K562 (cell line): Measurements from ENCODE around the gene PIK3R4. TPM values are rescaled to one million over a fixed set of nuclear protein-coding genes. Genes with fewer than 3 reads are reported as not detected.
A peak's percentile ranks its signal among the peaks of the same experiment; 100 is the strongest.

ENCODE experiments used
- ATAC-seq: fragments of 200-7000 bp; cut with Tn5 transposase; 3 replicates; pipeline ENCODE4 v1.9.1; 2020; ENCODE audit warnings: moderate library complexity
- BruUV-seq: library from RNA; stranded (reverse); fragments of 400-500 nt; replicated peaks from 2 replicates; lab custom pipeline; 2021; lab: Mats Ljungman, UMichigan
- CTCF ChIA-PET: fragments of 300-600 bp; formaldehyde crosslinking; extraction: SDS; loops from one replicate; lab custom pipeline; 2021; ENCODE audit warnings: low intra/inter-chr PET ratio; lab: Yijun Ruan, JAX
- POLR2A ChIA-PET: fragments of 300-600, 350-650 bp; sonication (Branson Sonifier 250); formaldehyde crosslinking; extraction: SDS; loops from one replicate; lab custom pipeline; 2021; ENCODE audit warnings: antibody characterized with exemption, inconsistent platforms; lab: Yijun Ruan, JAX
- DNase-seq, 4 experiments: peaks; one replicate each; pipeline versions ENCODE4 v3.0.0 to v3.0.0-alpha.2; 2011 to 2018; ENCODE audit warnings: low spot score in 3 of 4, mixed read lengths in 3 of 4; ENCODE audit errors: extremely low read depth in 1 of 4
- FAIRE-seq: peaks from 2 replicates; lab custom pipeline; 2011; peaks lifted over from hg19 to GRCh38; lab: Jason Lieb, UNC
- H2AFZ ChIP-seq: 2 replicates; pipeline ENCODE4 v1.6.0; 2011; ENCODE audit warnings: low read depth, low read length, control low read depth, inconsistent platforms
- H3K27ac ChIP-seq: fragments of 200-600 bp; 3 replicates; pipeline ENCODE4 v1.8.0; 2011; ENCODE audit warnings: low read depth, mild to moderate bottlenecking, control low read depth, inconsistent platforms, low read length, moderate library complexity, mixed read lengths; ENCODE audit errors: extremely low read depth
- H3K27me3 ChIP-seq, 2 experiments: fragments of 300-600 bp in 1 of 2; 2 replicates in 1 of 2; 3 replicates in 1 of 2; pipeline versions ENCODE4 v1.6.0 to v1.8.0; 2011; ENCODE audit warnings: inconsistent platforms in 2 of 2, low read length in 2 of 2, mild to moderate bottlenecking in 1 of 2, mixed read lengths in 1 of 2, moderate library complexity in 1 of 2; ENCODE audit not compliant: control insufficient read depth in 2 of 2, insufficient read depth in 2 of 2
- H3K36me3 ChIP-seq: fragments of 300-600 bp; 3 replicates; pipeline ENCODE4 v1.8.0; 2011; ENCODE audit warnings: mild to moderate bottlenecking, low read length, inconsistent platforms; ENCODE audit not compliant: control insufficient read depth, insufficient read depth
- H3K4me1 ChIP-seq, 2 experiments: fragments of 200-600 bp in 1 of 2; replicated peaks in 1 of 2; 2 replicates in 1 of 2; 3 replicates in 1 of 2; pipeline versions ENCODE4 v1.5.1 to v1.8.0; 2011; ENCODE audit warnings: inconsistent platforms in 2 of 2, low read length in 2 of 2, mild to moderate bottlenecking in 1 of 2, mixed read lengths in 1 of 2, moderate library complexity in 1 of 2; ENCODE audit not compliant: control insufficient read depth in 2 of 2, insufficient read depth in 2 of 2
- H3K4me2 ChIP-seq: 2 replicates; pipeline ENCODE4 v1.6.1; 2011; ENCODE audit warnings: low read length, control low read depth, inconsistent platforms, mixed read lengths; ENCODE audit not compliant: insufficient read depth
- H3K4me3 ChIP-seq: fragments of 200-600 bp; sonication (generic), shearing (Covaris generic); 2 replicates; pipeline ENCODE4 v1.5.1; 2016; ENCODE audit warnings: control low read depth, inconsistent platforms
- H3K79me2 ChIP-seq: fragments of 200-600 bp; 3 replicates; pipeline ENCODE4 v1.8.0; 2011; ENCODE audit warnings: low read length, inconsistent platforms; ENCODE audit not compliant: control insufficient read depth, insufficient read depth
- H3K9ac ChIP-seq, 2 experiments: 2 replicates each; pipeline versions ENCODE4 v1.6.0 to v1.6.1; 2011; ENCODE audit warnings: low read depth in 2 of 2, low read length in 2 of 2, control low read depth in 1 of 2, inconsistent platforms in 1 of 2, mild to moderate bottlenecking in 1 of 2, mixed read lengths in 1 of 2; ENCODE audit not compliant: insufficient read depth in 1 of 2
- H3K9me1 ChIP-seq: one replicate; pipeline ENCODE4 v1.6.0; 2011; ENCODE audit warnings: inconsistent platforms, mild to moderate bottlenecking, low read length, moderate library complexity; ENCODE audit not compliant: control insufficient read depth, insufficient read depth
- H3K9me3 ChIP-seq: replicated peaks from 2 replicates; pipeline ENCODE4 v1.5.1; 2011; ENCODE audit warnings: low read depth, low read length, inconsistent platforms; ENCODE audit not compliant: control insufficient read depth, insufficient read depth
- H4K20me1 ChIP-seq: replicated peaks from 2 replicates; pipeline ENCODE4 v1.6.1; 2011; ENCODE audit warnings: low read length, inconsistent platforms, mixed read lengths; ENCODE audit not compliant: control insufficient read depth, insufficient read depth
- ESRRA ChIP-seq: fragments of 450-650 bp; IDR thresholded peaks from 2 replicates; pipeline ENCODE4 v1.6.1; 2014; ENCODE audit warnings: low read depth, mild to moderate bottlenecking, moderate library complexity, borderline replicate concordance
- HDAC1 ChIP-seq, 2 experiments: fragments of 450-650 bp; IDR thresholded peaks; 2 replicates each; pipeline ENCODE4 v1.6.1; 2016 to 2017; ENCODE audit warnings: inconsistent platforms in 1 of 2, mild to moderate bottlenecking in 1 of 2, moderate library complexity in 1 of 2
- MEIS2 ChIP-seq: fragments of 450-650 bp; IDR thresholded peaks from 2 replicates; pipeline ENCODE4 v1.6.1; 2014; ENCODE audit warnings: mild to moderate bottlenecking; ENCODE audit not compliant: partially characterized antibody
- MTA2 ChIP-seq: fragments of 450-650 bp; IDR thresholded peaks from 2 replicates; pipeline ENCODE4 v1.6.1; 2016; ENCODE audit warnings: low read depth
- NFE2 ChIP-seq: IDR thresholded peaks from 2 replicates; pipeline ENCODE4 v1.6.1; 2014; ENCODE audit warnings: antibody characterized with exemption, low read depth
- NR4A1 ChIP-seq, 2 experiments: fragments of 250-450 bp in 1 of 2; fragments of 450-650 bp in 1 of 2; sonication (Bioruptor Pico) in 1 of 2; IDR thresholded peaks; 2 replicates each; pipeline versions ENCODE4 v1.4.0 to v1.6.1; 2016 to 2020; ENCODE audit warnings: mild to moderate bottlenecking in 2 of 2, missing compliant biosample characterization in 1 of 2, missing genetic modification characterization in 1 of 2, moderate library complexity in 1 of 2
- RBM25 ChIP-seq: fragments of 200-400 bp; formaldehyde crosslinking; IDR thresholded peaks from 2 replicates; pipeline ENCODE4 v1.6.1; 2018; ENCODE audit warnings: low read length, low read depth, moderate library complexity; ENCODE audit not compliant: severe bottlenecking
- RCOR1 ChIP-seq, 2 experiments: IDR thresholded peaks; 2 replicates each; pipeline ENCODE4 v1.6.1; 2012; ENCODE audit warnings: low read depth in 2 of 2, low read length in 2 of 2, borderline replicate concordance in 1 of 2, improper control_type of control experiment in 1 of 2
- TEAD4 ChIP-seq, 2 experiments: sonication (generic) in 1 of 2; formaldehyde crosslinking in 1 of 2; IDR thresholded peaks; 2 replicates each; pipeline versions ENCODE4 v1.6.1 to v1.8.0; 2012 to 2022; ENCODE audit warnings: borderline replicate concordance in 1 of 2, inconsistent platforms in 1 of 2, low read length in 1 of 2, mild to moderate bottlenecking in 1 of 2, missing genetic modification reagents in 1 of 2
- ZNF707 ChIP-seq: fragments of 250-450 bp; sonication (Bioruptor Pico); conservative IDR thresholded peaks from 2 replicates; pipeline ENCODE4 v1.8.0; 2022; ENCODE audit warnings: inconsistent platforms, mild to moderate bottlenecking, moderate library complexity
- WGBS: fragments of 100-300 bp; shearing (Covaris generic); methylation state at CpG from one replicate; pipeline ENCODE4 v1.1.6; 2016; ENCODE audit warnings: low coverage, mixed read lengths; ENCODE audit not compliant: insufficient coverage; ENCODE audit errors: missing lambda C conversion rate; 5-methylcytosine and 5-hydroxymethylcytosine counted together
- in situ Hi-C: fragments of 300-500 bp; cut with MboI; formaldehyde crosslinking; loops from 4 replicates; pipeline ENCODE4 v1.15.0; 2018; ENCODE audit warnings: inconsistent platforms, mixed read lengths
- intact Hi-C: fragments of 100-400 bp; cut with micrococcal nuclease; formaldehyde crosslinking; loops from 2 replicates; pipeline ENCODE4 v1.14.2; 2022
- polyA plus RNA-seq, 8 experiments: library from polyadenylated mRNA; depleted of rRNA in 4 of 8; stranded (reverse) in 5 of 8; unstranded in 3 of 8; fragments of >200 nt; fragmentation: Nextera tagmentation in 2 of 8; fragmentation: Illumina TruSeq in 1 of 8; extraction: Ambion mirVana in 2 of 8; extraction: Trizol in 1 of 8; gene quantifications; 2 replicates each; pipeline versions ENCODE4 v1.2.1 to v1.2.3, GENCODE V29; 2011 to 2014; ENCODE audit warnings: inconsistent platforms in 1 of 8, missing spikeins in 1 of 8
- total RNA-seq, 7 experiments: library from RNA; depleted of rRNA in 6 of 7; stranded (reverse); fragments of >200 nt in 6 of 7; fragmentation: Illumina TruSeq in 2 of 7; extraction: Trizol in 2 of 7; gene quantifications; 2 replicates each; pipeline versions ENCODE4 v1.2.1 to v1.2.3, GENCODE V29; 2011 to 2021; ENCODE audit warnings: low replicate concordance in 1 of 7
- TF ChIP-seq, protein P1 (sequence below): fragments of 450-650 bp; IDR thresholded peaks from 2 replicates; pipeline ENCODE4 v1.6.1; 2018; ENCODE audit not compliant: partially characterized antibody
- TF ChIP-seq, protein P2 (sequence below): sonication (generic); formaldehyde crosslinking; IDR thresholded peaks from 2 replicates; pipeline ENCODE4 v1.8.1; 2023; ENCODE audit warnings: mild to moderate bottlenecking, missing genetic modification reagents
- TF ChIP-seq, protein P3 (sequence below): fragments of 450-650 bp; IDR thresholded peaks from 2 replicates; pipeline ENCODE4 v1.6.1; 2016

The PIK3R4 gene
- total and polyA plus RNA-seq, 9 of the 15 experiments (the other 6 are each of a cell fraction or from before 2014, with no cell fraction given), result 20.6 to 45.8 (median 26.0) TPM

GRCh38 chr3:130787422-130788068 is 40.9 kb upstream of the PIK3R4 start:
- Histone ChIP-seq H3K4me3 (no peak overlapping the region), H3K4me2 (no peak overlapping the region), H3K36me3 (no peaks in the 10 kb centered on the region), H3K27ac (no peak overlapping the region), H2AFZ (no peak overlapping the region), H3K27me3 (peaks cover 0 to 2% of the 10 kb centered on the region in 2 experiments; a peak in 1 of 5 replicates), H3K4me1 (peaks cover 8 to 12% of the 10 kb centered on the region in 2 experiments; a peak in 4 of 5 replicates), H3K79me2 (no peaks in the 10 kb centered on the region), H3K9ac (no peak overlapping the region), H3K9me1 (no peaks in the 10 kb centered on the region), H3K9me3 (no peaks in the 10 kb centered on the region), H4K20me1 (no peaks in the 10 kb centered on the region)
- FAIRE-seq, result peak; percentile 23
- POLR2A ChIA-PET, result interaction anchor here (0.6 to 0.8 kb wide), 2 partner anchors 40 to 137 kb away, joined by 3 read pairs; no protein-coding TSS in a partner anchor
- in situ Hi-C loops (no loop called here), intact Hi-C loops (loop anchor here (10.0 kb wide), 1 partner anchor 67 kb away; no protein-coding TSS in a partner anchor)
- no TSS peak for BruUV-seq
- DNase-seq, result peak in 2 of 4 experiments; percentile 22 to 58
- WGBS, result 4% methylated on average over 6 of the region's 6 CpGs
- peak; percentile 81 for ATAC-seq
- CTCF ChIA-PET, result no interaction called here
- TF ChIP-seq MTA2 (no peak), HDAC1 (IDR thresholded peaks at IDR 0.05) (peak in 1 of 2 experiments; percentile 51; a peak in 1 of 4 replicates), ZNF707 (CRISPR knock-in tag) (no peak), TEAD4 (IDR thresholded peaks at IDR 0.05; ENCODE audit: low read length) (peak; percentile 68; the same call in 1 of the 2 replicates), TEAD4 (CRISPR knock-in tag; IDR thresholded peaks at IDR 0.05; ENCODE audit: borderline replicate concordance) (no peak), RCOR1 (IDR thresholded peaks at IDR 0.05; ENCODE audit: borderline replicate concordance in 1 of 2, low read depth in 2 of 2, low read length in 2 of 2) (peak in 1 of 2 experiments; percentile 86; a peak in 2 of 4 replicates), MEIS2 (peak; percentile 97), ESRRA (peak; percentile 94; the same call in 1 of the 2 replicates), NR4A1 (CRISPR knock-in tag; IDR thresholded peaks at IDR 0.05) (no peak), NR4A1 (tag; IDR thresholded peaks at IDR 0.05) (no peak), NFE2 (0 out of 2 replicates have a peak, but pooled peaks have one; percentile 16), RBM25 (no peak)
- TF ChIP-seq, protein P1, sequence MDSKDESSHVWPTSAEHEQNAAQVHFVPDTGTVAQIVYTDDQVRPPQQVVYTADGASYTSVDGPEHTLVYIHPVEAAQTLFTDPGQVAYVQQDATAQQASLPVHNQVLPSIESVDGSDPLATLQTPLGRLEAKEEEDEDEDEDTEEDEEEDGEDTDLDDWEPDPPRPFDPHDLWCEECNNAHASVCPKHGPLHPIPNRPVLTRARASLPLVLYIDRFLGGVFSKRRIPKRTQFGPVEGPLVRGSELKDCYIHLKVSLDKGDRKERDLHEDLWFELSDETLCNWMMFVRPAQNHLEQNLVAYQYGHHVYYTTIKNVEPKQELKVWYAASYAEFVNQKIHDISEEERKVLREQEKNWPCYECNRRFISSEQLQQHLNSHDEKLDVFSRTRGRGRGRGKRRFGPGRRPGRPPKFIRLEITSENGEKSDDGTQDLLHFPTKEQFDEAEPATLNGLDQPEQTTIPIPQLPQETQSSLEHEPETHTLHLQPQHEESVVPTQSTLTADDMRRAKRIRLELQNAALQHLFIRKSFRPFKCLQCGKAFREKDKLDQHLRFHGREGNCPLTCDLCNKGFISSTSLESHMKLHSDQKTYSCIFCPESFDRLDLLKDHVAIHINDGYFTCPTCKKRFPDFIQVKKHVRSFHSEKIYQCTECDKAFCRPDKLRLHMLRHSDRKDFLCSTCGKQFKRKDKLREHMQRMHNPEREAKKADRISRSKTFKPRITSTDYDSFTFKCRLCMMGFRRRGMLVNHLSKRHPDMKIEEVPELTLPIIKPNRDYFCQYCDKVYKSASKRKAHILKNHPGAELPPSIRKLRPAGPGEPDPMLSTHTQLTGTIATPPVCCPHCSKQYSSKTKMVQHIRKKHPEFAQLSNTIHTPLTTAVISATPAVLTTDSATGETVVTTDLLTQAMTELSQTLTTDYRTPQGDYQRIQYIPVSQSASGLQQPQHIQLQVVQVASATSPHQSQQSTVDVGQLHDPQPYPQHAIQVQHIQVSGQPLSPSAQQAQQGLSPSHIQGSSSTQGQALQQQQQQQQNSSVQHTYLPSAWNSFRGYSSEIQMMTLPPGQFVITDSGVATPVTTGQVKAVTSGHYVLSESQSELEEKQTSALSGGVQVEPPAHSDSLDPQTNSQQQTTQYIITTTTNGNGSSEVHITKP, result no peak
- TF ChIP-seq, protein P2, sequence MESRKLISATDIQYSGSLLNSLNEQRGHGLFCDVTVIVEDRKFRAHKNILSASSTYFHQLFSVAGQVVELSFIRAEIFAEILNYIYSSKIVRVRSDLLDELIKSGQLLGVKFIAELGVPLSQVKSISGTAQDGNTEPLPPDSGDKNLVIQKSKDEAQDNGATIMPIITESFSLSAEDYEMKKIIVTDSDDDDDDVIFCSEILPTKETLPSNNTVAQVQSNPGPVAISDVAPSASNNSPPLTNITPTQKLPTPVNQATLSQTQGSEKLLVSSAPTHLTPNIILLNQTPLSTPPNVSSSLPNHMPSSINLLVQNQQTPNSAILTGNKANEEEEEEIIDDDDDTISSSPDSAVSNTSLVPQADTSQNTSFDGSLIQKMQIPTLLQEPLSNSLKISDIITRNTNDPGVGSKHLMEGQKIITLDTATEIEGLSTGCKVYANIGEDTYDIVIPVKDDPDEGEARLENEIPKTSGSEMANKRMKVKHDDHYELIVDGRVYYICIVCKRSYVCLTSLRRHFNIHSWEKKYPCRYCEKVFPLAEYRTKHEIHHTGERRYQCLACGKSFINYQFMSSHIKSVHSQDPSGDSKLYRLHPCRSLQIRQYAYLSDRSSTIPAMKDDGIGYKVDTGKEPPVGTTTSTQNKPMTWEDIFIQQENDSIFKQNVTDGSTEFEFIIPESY (CRISPR knock-in tag), result no peak
- TF ChIP-seq, protein P3, sequence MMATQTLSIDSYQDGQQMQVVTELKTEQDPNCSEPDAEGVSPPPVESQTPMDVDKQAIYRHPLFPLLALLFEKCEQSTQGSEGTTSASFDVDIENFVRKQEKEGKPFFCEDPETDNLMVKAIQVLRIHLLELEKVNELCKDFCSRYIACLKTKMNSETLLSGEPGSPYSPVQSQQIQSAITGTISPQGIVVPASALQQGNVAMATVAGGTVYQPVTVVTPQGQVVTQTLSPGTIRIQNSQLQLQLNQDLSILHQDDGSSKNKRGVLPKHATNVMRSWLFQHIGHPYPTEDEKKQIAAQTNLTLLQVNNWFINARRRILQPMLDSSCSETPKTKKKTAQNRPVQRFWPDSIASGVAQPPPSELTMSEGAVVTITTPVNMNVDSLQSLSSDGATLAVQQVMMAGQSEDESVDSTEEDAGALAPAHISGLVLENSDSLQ, result peak; percentile 85
